Loucy (cell line): ENCODE results near the gene ADCY5.

ENCODE experiments used
- CTCF ChIP-seq: fragments of 200-600 bp; sonication (generic); conservative IDR thresholded peaks from 2 replicates; pipeline ENCODE4 v1.5.1; 2014; ENCODE audit warnings: mild to moderate bottlenecking, antibody characterized with exemption, low read length
- EZH2phosphoT487 ChIP-seq: fragments of 200-600 bp; IDR thresholded peaks from 2 replicates; pipeline ENCODE4 v1.6.1; 2018; ENCODE audit warnings: antibody characterized with exemption, mild to moderate bottlenecking, moderate library complexity, borderline replicate concordance

- TF ChIP-seq CTCF (no peak), EZH2phosphoT487 (no peak)
These were observed 149.3 kb downstream of the ADCY5 start for GRCh38 chr3:123299581-123299980.
